DLD1 (cell line): ENCODE data around the gene MEG3.
"Not testable (repeated sequence)": the region's sequence is repeated elsewhere in the genome, so short reads cannot be mapped to it uniquely, and the experiment has no call there.

Experiments used
- in situ Hi-C: cut with HindIII; loops from 2 replicates; pipeline ENCODE4 v1.10.0; 2017; ENCODE audit warnings: low sequenced_read_pairs

Gene MEG3

GRCh38 chr14:100788517-100788916 lies 37.4 kb upstream of the MEG3 start:
- in situ Hi-C loops: no loop called here

GRCh38 chr14:100788942-100789341 lies 37.0 kb upstream of the MEG3 start:
- in situ Hi-C loops: no loop called here

DNA sequence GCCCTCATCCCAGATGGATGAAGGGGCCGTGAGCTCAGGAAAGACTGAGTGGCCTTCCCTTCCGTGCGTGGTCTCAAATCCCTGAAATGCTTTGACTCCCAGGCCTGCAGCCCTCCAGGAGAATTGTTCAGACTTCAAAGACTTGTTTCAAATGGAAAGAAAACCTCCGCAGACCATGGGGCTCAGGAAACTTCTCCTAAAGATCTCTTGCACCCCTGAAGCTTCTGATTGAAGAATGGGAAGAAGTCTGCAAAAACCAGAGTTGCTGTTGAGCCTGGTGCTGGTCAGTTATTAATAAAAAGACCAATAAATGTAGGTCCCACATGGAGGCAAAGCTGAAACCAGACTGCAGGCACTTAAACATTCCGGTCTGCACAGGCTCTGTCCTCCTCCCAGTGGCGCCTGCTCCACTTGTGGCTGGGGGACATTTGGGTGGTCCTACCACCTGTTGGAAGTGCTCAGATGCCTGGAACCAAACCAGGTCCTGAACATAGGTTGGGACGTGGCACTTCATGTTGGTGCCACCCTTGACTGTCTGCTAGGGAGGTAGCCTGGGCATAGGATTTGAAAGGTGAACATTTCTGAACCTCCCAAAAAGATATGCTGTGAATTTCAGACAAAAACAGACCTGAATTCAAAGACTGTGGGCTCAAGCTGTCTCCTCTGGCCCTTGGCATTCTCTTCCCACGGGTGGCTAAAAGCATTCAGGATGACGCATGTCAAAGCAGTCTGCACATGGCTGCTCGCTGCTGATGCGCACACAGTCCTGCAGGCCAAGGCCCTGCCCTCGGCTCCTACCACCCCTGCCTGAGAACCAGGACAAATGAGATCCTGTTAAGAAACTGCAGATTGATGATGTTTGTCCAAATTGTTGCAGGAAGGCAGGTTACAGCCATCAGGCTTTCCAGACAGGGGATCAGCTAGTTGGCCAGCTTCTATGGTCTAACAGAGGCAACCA lies 36.2 kb upstream of the MEG3 start:
- in situ Hi-C loops: no loop called here

DNA sequence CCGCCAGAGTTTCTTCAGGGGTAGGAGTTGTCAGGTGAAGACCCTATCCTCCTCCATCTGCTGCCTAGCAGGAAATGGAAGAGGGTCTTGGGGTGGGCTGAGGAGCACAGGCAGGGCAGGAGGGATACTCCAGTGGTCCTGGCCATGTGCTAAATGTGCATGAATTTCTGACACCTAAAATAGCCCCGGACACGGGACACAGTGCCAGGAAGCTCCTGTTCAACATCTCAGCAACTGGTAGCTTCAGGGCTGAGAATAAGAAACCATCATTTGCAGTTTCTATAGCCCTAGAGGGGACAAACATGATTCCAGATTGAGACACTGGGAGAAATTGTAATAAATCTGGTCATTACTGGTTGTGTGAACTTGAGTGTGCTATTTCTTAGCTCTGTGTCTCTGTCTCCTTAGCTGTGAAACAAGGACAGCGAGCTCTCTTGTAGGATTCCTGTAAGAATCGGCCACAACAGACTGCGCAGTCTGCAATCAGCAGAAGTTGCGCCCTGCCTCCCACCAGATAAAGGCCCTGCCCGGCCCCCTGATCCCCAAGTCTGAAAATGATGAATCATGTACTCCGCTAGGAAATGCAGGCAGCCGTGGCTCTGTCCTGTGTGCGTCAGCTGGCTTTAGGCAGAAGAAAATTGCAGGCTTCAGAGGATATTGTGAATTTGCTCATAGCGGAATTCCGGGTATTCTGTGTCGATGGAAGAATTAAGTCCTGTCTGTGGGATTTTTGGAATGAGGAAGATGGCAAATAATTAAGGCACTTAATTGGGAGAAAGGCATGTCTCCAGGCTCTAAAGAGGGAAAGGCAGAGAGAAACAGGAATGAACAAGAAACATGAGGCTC lies 35.2 kb upstream of the MEG3 start:
- in situ Hi-C loops: no loop called here

DNA sequence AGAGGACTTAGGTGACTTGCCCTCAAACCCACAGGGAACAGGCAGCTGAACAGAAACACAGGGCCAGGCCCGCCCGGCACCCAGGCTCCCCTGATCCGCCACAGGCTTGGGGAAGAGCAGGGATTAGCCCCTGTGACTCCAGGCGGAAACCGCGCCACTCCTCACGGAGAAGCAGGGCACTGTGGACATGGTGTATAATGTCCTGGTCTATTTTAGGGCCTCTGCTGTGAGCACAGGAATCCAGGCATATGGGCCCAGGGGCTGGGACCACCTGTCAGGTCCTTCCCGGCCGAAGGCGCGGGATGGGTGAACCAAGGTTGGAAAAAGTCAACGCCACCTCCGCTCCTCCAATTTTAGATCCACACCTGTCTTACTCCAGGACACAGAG lies 34.6 kb upstream of the MEG3 start:
- in situ Hi-C loops: no loop called here

DNA sequence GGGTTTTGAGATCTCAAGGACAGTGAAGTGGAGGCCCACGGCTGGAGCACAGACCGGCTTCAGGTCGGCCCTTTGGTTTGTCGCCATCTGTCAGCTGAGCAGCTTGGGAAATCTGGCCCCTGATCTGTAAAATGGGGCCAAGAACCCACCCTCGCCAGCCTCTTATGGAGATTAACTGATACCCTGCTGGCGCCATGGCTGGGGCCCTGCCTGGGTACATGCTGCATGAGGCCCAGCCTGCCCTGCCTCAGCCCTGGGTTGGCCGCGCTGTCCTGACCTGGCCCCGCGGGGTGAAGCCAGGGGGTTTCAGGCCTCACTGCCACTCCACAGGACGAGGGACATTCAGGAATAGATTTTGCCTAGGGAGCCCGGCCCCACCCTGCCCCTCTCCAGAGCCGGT lies 33.9 kb upstream of the MEG3 start:
- in situ Hi-C loops: no loop called here

- in situ Hi-C loops: no loop called here
These were observed 29.0 kb upstream of the MEG3 start for GRCh38 chr14:100796946-100797345.

- in situ Hi-C loops: no loop called here
These were observed 25.9 kb upstream of the MEG3 start for GRCh38 chr14:100800041-100800440.

DNA sequence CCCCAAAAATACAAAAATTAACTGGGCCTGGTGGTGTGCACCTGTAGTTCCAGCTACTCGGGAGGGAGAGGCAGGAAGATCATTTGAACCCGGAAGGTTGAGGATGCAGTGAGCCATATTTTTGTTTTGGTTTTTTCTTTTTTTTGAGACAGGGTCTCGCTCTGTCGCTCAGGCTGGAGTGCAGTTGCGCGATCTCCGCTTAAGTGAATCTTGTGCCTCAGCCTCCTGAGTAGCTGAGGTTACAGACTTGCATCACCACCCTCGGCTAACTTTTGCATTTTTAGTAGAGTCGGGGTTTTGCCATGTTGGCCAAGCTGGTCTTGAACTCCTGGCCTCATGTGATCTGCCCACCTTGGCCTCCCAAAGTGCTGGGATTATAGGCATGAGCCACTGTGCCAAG lies 24.5 kb upstream of the MEG3 start:
- in situ Hi-C loops: not testable (repeated sequence)

- in situ Hi-C loops: no loop called here
These were observed 23.7 kb upstream of the MEG3 start for GRCh38 chr14:100802179-100802578.

GRCh38 chr14:100802766-100803165 lies 23.2 kb upstream of the MEG3 start:
- in situ Hi-C loops: no loop called here

GRCh38 chr14:100803226-100803625 lies 22.7 kb upstream of the MEG3 start:
- in situ Hi-C loops: no loop called here

- in situ Hi-C loops: no loop called here
These were observed 22.2 kb upstream of the MEG3 start for GRCh38 chr14:100803676-100804075.

- in situ Hi-C loops: no loop called here
These were observed 21.8 kb upstream of the MEG3 start for GRCh38 chr14:100804138-100804537.

DNA sequence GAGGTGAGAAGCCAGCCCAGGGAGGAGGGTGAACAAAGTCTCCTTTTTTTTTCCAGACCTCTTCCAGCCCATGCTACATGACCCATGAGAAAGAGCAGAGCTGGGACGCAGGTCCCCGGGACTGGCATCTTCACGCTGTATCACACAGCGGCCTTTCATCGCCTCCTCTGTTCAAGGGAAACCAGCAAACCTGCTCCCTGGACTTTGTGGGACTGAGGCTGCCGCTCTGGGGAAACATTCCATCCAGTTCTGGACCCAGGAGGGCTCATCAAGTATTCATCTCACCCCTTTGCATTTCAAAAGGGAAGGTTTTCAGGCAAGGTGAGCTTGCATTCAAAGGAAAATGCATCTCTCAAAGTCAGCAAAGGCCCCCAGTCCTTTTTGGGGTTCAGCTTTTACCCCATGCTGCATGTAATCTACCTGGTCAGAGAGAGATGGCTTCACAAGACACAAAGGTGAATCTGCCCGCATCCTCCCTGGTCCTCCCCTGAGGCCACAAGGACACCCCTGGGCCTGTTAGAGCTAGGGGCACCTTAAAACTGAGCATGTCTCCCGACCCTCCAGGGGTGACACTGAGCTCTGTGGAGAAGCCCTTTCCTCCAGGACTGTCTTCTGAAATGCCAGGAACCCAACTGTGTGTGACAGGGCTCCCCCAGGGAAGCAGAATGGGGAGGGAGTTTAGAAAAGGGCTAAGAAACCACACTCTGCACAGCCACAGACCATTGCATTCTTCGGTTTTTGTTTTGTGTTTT lies 21.2 kb upstream of the MEG3 start:
- in situ Hi-C loops: no loop called here

- in situ Hi-C loops: no loop called here
These were observed 19.5 kb upstream of the MEG3 start for GRCh38 chr14:100806386-100806785.

DNA sequence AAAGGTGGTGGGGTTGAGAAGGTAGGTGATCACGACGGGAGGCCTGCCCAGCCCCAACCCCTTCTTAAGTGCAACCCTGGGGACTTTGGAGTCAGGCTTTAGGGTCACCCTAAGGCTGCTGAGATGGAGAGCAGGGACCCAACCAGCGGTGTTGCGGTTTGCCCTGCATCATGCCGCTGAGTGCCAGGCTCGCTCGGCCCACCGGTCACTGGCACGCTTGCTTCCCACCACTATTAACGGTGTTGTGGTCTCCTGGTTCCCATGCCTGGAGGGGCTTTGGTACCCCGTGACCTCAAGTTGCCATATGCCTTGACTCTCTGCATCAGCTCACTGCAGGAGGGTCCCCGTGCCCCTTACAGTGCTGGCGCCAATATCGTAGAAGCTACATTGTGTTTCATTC lies 18.4 kb upstream of the MEG3 start:
- in situ Hi-C loops: no loop called here

GRCh38 chr14:100807979-100808734 lies 17.8 kb upstream of the MEG3 start:
- in situ Hi-C loops: no loop called here

GRCh38 chr14:100810435-100810834 lies 15.5 kb upstream of the MEG3 start:
- in situ Hi-C loops: no loop called here

DNA sequence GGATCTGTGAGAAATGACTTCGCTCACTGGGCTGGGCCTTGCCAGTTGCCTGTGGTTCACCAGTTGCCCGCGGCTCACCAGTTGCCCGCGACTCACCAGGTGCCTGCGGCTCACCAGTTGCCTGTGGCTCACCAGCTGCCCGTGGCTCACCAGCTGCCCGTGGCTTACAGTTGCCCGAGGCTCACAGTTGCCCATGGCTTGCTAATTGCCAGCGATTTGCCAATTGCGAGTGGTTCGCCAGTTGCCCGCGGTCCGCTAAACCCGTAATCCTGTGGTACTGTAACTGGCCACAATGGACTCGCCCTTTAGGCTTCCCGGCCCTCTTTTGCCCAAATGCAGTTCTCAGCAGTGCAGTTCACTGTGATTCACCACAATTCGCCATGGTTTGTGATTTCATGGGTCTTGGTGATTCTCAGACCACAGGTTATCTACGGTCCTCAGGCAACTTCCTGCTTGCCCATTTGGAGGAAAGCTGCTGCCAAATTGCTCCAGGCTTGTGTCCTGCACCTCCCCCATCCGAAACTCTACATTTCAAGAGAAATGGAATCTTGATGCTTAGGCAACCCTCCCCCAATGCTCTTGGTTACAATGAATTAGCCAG lies 15.0 kb upstream of the MEG3 start:
- in situ Hi-C loops: no loop called here
